ENCODE data around the gene PCNX1.
"Not testable (repeated sequence)": the region's sequence is repeated elsewhere in the genome, so short reads cannot be mapped to it uniquely, and the experiment has no call there.

PCNX1 gene

GRCh38 chr14:70917633-70918032, 10.4 kb downstream of the PCNX1 start:
- DNase-seq = no peak

GRCh38 chr14:70919774-70920173, 12.5 kb downstream of the PCNX1 start:
- DNase-seq = peak; percentile 49

GRCh38 chr14:70920608-70921007, 13.3 kb downstream of the PCNX1 start:
- DNase-seq = peak; percentile 33

- DNase-seq = no peak
These were observed 14.4 kb downstream of the PCNX1 start for GRCh38 chr14:70921669-70922068.

GRCh38 chr14:70924521-70924920, 17.3 kb downstream of the PCNX1 start:
- DNase-seq = no peak

GRCh38 chr14:70926235-70926830, 19.1 kb downstream of the PCNX1 start:
- no peak for DNase-seq

- DNase-seq = no peak
These were observed 23.7 kb downstream of the PCNX1 start for GRCh38 chr14:70931008-70931407.

- no peak for DNase-seq
These were observed 26.8 kb downstream of the PCNX1 start for GRCh38 chr14:70934084-70934483.

- DNase-seq = peak; percentile 46
These were observed 27.4 kb downstream of the PCNX1 start for GRCh38 chr14:70934502-70935134.

- no peak for DNase-seq
These were observed 27.9 kb downstream of the PCNX1 start for GRCh38 chr14:70935135-70935534.

- not testable (repeated sequence) for DNase-seq
These were observed 32.4 kb downstream of the PCNX1 start for GRCh38 chr14:70939693-70940092.

- DNase-seq = peak; percentile 54
These were observed 34.5 kb downstream of the PCNX1 start for GRCh38 chr14:70941637-70942341.

- DNase-seq = no peak
These were observed 35.1 kb downstream of the PCNX1 start for GRCh38 chr14:70942342-70942706.

GRCh38 chr14:70942721-70943120, 35.5 kb downstream of the PCNX1 start:
- DNase-seq = not testable (repeated sequence)

- no peak for DNase-seq
These were observed 36.6 kb downstream of the PCNX1 start for GRCh38 chr14:70943838-70944237.

GRCh38 chr14:70947739-70948138, 40.5 kb downstream of the PCNX1 start:
- no peak for DNase-seq

GRCh38 chr14:70952485-70952884, 45.2 kb downstream of the PCNX1 start:
- DNase-seq = no peak

GRCh38 chr14:70954068-70954467, 46.8 kb downstream of the PCNX1 start:
- no peak for DNase-seq

- peak; percentile 49 for DNase-seq
These were observed 48.6 kb downstream of the PCNX1 start for GRCh38 chr14:70955543-70956480.

GRCh38 chr14:70956511-70956910, 49.3 kb downstream of the PCNX1 start:
- no peak for DNase-seq

- DNase-seq = no peak
These were observed 50.5 kb downstream of the PCNX1 start for GRCh38 chr14:70957710-70958109.

- no peak for DNase-seq
These were observed 55.7 kb downstream of the PCNX1 start for GRCh38 chr14:70962935-70963334.

- DNase-seq = no peak
These were observed 57.2 kb downstream of the PCNX1 start for GRCh38 chr14:70964492-70964891.
